Suprapubic skin (tissue), 3 donors: ENCODE measurements around the gene RPS27.

Experiments used
- POLR2AphosphoS5 ChIP-seq, 3 donors: sonication (generic); formaldehyde crosslinking; IDR thresholded peaks; one replicate each; pipeline ENCODE4 v1.6.1; 2017; ENCODE audit warnings: antibody characterized with exemption in 3 of 3
- TF ChIP-seq, protein P1 (sequence below), 2 donors: fragments of 200-600 bp in 1 of 2; fragments of 450-650 bp in 1 of 2; sonication (generic) in 1 of 2; IDR thresholded peaks; one replicate each; pipeline ENCODE4 v1.5.1; 2016 to 2019; ENCODE audit warnings: antibody characterized with exemption in 2 of 2, mild to moderate bottlenecking in 1 of 2, moderate library complexity in 1 of 2

DNA sequence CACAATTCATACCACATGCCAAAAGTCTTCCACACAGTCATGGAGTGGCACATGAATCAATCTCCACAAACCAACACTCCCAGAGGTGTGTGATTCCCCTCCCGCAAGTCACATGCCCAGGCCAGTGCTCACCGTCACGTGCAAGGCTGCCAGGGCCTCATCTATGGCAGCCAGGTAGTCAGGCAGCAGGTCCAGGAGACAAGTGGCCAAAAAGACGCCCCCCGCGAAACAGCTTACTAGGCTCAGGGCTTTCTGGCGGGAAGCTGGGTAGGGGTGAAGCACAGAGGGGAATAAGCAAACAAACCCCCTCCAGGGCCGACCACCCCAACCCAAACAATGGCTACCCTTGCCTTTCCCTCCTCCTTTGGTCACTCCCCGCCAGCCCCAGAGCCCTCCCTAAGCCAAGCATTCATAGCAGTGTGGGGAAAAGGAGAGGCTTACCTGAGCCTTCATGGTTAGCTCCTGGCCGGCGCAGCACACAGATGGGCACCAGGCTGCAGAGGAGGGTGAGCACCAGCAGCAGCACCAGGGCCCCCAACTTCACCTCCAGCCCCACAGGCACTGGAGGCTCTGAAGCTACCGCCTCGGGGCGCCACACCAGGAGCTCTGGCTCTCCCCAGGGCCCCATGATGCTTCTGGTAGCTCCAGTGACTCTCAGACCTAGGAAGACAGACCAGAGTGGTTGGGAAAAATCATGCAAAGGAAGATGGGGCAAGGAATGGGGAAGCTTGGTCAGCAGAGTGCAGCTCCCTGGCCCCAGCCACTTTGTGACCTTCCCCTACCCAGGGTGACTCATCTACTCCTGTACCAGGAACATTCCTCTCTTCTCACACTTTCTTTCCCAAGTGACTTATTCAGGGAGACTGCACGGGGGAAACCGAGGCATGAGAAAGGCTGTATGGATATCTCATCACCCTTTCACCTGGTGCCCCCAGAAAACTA lies 28.2 kb upstream of the RPS27 start:
- TF ChIP-seq, protein P1, sequence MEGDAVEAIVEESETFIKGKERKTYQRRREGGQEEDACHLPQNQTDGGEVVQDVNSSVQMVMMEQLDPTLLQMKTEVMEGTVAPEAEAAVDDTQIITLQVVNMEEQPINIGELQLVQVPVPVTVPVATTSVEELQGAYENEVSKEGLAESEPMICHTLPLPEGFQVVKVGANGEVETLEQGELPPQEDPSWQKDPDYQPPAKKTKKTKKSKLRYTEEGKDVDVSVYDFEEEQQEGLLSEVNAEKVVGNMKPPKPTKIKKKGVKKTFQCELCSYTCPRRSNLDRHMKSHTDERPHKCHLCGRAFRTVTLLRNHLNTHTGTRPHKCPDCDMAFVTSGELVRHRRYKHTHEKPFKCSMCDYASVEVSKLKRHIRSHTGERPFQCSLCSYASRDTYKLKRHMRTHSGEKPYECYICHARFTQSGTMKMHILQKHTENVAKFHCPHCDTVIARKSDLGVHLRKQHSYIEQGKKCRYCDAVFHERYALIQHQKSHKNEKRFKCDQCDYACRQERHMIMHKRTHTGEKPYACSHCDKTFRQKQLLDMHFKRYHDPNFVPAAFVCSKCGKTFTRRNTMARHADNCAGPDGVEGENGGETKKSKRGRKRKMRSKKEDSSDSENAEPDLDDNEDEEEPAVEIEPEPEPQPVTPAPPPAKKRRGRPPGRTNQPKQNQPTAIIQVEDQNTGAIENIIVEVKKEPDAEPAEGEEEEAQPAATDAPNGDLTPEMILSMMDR (IDR thresholded peaks at IDR 0.05), result no peak
- no peak for TF ChIP-seq POLR2AphosphoS5 (IDR thresholded peaks at IDR 0.05)
